HepG2 (cell line): ENCODE measurements around the gene ABCA4. TPM values are rescaled to one million over a fixed set of nuclear protein-coding genes. Genes with fewer than 3 reads are reported as not detected.

Experiments used
- ATF1 ChIP-seq: IDR thresholded peaks from 2 replicates; pipeline ENCODE4 v1.6.1; 2016; ENCODE audit warnings: mild to moderate bottlenecking, control low read depth
- EHMT2 ChIP-seq: fragments of 200-600 bp; sonication (generic); IDR thresholded peaks from 2 replicates; pipeline ENCODE4 v1.7.0; 2017; ENCODE audit warnings: antibody characterized with exemption, low read depth, low read length, borderline replicate concordance
- GLI4 ChIP-seq: sonication (generic); formaldehyde crosslinking; IDR thresholded peaks from 2 replicates; pipeline ENCODE4 v1.5.1; 2020; ENCODE audit warnings: missing genetic modification reagents, mild to moderate bottlenecking, moderate library complexity, borderline replicate concordance
- MIXL1 ChIP-seq: IDR thresholded peaks from 2 replicates; pipeline ENCODE4 v1.6.1; 2016
- PAWR ChIP-seq: sonication (generic); formaldehyde crosslinking; IDR thresholded peaks from 2 replicates; pipeline ENCODE4 v1.4.0; 2020; ENCODE audit warnings: missing genetic modification reagents, mild to moderate bottlenecking, borderline replicate concordance
- PLSCR1 ChIP-seq: sonication (generic); formaldehyde crosslinking; IDR thresholded peaks from 2 replicates; pipeline ENCODE4 v1.5.0; 2020; ENCODE audit warnings: missing genetic modification reagents, mild to moderate bottlenecking, borderline replicate concordance
- SIX1 ChIP-seq: sonication (generic); formaldehyde crosslinking; IDR thresholded peaks from 2 replicates; pipeline ENCODE4 v1.4.0; 2020; ENCODE audit warnings: missing genetic modification reagents, borderline replicate concordance
- ZBTB26 ChIP-seq: IDR thresholded peaks from 2 replicates; pipeline ENCODE4 v1.6.1; 2016; ENCODE audit warnings: missing compliant biosample characterization, missing genetic modification reagents, borderline replicate concordance
- ZBTB40 ChIP-seq, 2 experiments: fragments of 450-650 bp in 1 of 2; sonication (generic) in 1 of 2; formaldehyde crosslinking in 1 of 2; IDR thresholded peaks; 2 replicates each; pipeline versions ENCODE4 v1.6.1 to v1.8.0; 2016 to 2022; ENCODE audit warnings: antibody characterized with exemption in 1 of 2, mild to moderate bottlenecking in 1 of 2, missing genetic modification reagents in 1 of 2
- ZNF567 ChIP-seq: sonication (generic); formaldehyde crosslinking; IDR thresholded peaks from 2 replicates; pipeline ENCODE4 v1.8.1; 2023; ENCODE audit warnings: mild to moderate bottlenecking, missing genetic modification reagents, borderline replicate concordance
- ZNF576 ChIP-seq: sonication (generic); formaldehyde crosslinking; IDR thresholded peaks from 2 replicates; pipeline ENCODE4 v1.4.0; 2020; ENCODE audit warnings: mild to moderate bottlenecking, missing genetic modification reagents
- ZNF782 ChIP-seq: sonication (generic); formaldehyde crosslinking; IDR thresholded peaks from 2 replicates; pipeline ENCODE4 v1.4.0; 2020; ENCODE audit warnings: missing genetic modification reagents, mild to moderate bottlenecking, borderline replicate concordance
- ZXDC ChIP-seq: sonication (generic); formaldehyde crosslinking; IDR thresholded peaks from 2 replicates; pipeline ENCODE4 v1.5.0; 2020; ENCODE audit warnings: mild to moderate bottlenecking, missing genetic modification reagents
- polyA plus RNA-seq, 8 experiments: library from polyadenylated mRNA; depleted of rRNA in 3 of 8; stranded (reverse) in 7 of 8; unstranded in 1 of 8; fragments of >200 nt; fragmentation: Illumina TruSeq in 4 of 8; extraction: Trizol in 4 of 8; gene quantifications; 2 replicates each; pipeline versions ENCODE4 v1.2.1 to v1.2.3, GENCODE V29; 2011 to 2016; ENCODE audit warnings: low read depth in 4 of 8, missing spikeins in 1 of 8, mixed read lengths in 1 of 8; ENCODE audit not compliant: insufficient read depth in 1 of 8
- total RNA-seq, 5 experiments: library from RNA; depleted of rRNA; stranded (reverse); fragments of >200 nt; fragmentation: Illumina TruSeq; extraction: Trizol; gene quantifications; 2 replicates each; pipeline ENCODE4 v1.2.3, GENCODE V29; 2016; ENCODE audit warnings: low read depth in 1 of 5

Gene ABCA4
- total and polyA plus RNA-seq, 2 of the 13 experiments (the other 11 are each of a cell fraction or from before 2014, with no cell fraction given): 0.24 to 0.67 TPM

- TF ChIP-seq ZXDC (CRISPR knock-in tag) (no peak), ZNF782 (no peak), SIX1 (CRISPR knock-in tag) (no peak), MIXL1 (CRISPR knock-in tag) (no peak), ZBTB40 (IDR thresholded peaks at IDR 0.05) (no peak), ZBTB40 (CRISPR knock-in tag; IDR thresholded peaks at IDR 0.05) (no peak), ZBTB26 (no peak), ZNF576 (CRISPR knock-in tag) (no peak), PLSCR1 (CRISPR knock-in tag) (no peak), ZNF567 (no peak), GLI4 (CRISPR knock-in tag) (no peak), EHMT2 (no peak), PAWR (no peak), ATF1 (CRISPR knock-in tag) (no peak)
Measured at GRCh38 chr1:94079080-94079940, 41.6 kb downstream of the ABCA4 start (continued).
